Measurements from ENCODE around the gene SOAT2. TPM values are rescaled to one million over a fixed set of nuclear protein-coding genes. Genes with fewer than 3 reads are reported as not detected.

Gene SOAT2
- total and polyA plus RNA-seq, 2 donors (not counting 3 experiments of a cell fraction or from before 2014, with no cell fraction given) = not detected

DNA sequence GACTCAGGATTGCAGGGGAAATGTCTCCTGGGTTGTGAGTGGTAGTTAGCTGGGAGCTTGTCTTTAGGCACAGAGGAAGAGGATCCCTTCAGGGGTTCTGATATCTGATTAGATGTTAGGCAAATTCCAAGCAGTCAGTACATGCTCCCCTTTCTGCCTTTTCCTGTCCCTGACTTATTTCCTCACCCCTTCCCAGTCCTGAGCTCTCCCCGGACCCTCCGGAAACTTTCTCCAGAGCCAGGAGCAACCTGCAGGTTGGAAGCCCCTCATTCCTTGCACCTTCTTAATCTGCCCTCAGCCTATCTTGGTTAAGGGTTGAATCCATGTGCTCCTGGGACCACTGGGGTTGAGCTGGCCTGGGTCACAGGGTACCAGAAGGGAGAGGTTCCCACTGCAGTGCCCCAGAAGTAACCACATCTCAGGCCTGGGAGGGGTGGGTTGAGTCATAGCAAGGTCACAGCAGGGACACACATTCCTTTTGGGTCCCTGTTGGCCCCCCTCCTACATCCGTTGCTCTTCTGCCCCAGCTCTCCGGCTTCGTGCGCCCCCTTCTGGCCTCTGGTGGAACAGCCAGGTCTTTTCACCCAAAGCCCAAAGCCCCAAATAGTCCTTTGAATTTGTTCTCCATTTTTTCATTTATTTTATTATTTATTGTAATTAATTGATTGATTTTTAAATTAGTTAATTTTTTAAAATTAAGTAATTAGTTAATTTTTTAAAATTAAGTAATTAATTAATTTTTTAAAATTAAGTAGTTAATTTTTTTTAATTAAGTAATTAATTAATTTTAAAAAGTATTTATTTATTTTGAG, 4.0 kb upstream of the SOAT2 start:
- Histone ChIP-seq H2AFZ (ENCODE audit: low read depth, low read length) (peak overlapping the region; percentile 99), H3K9me3 (replicated peaks; ENCODE audit: control insufficient read depth, insufficient read depth, low read length) (no peaks in the 10 kb centered on the region), H3K79me2 (ENCODE audit: control insufficient read depth, insufficient read depth, low read length) (no peaks in the 10 kb centered on the region), H3K4me1 (ENCODE audit: control insufficient read depth, extremely low read depth, insufficient read depth, low read length) (peaks cover 27% of the 10 kb centered on the region), H3K4me3 (replicated peaks in 1 of 3; ENCODE audit: insufficient read depth in 1 of 3, low read depth in 1 of 3, low read length in 3 of 3) (no peak overlapping the region), H3K36me3 (ENCODE audit: control insufficient read depth in 2 of 2, extremely low read depth in 1 of 2, insufficient read depth in 2 of 2, low read length in 2 of 2) (no peaks in the 10 kb centered on the region), H3K9ac (replicated peaks; ENCODE audit: extremely low read depth, insufficient read depth, low read length) (no peak overlapping the region), H3K4me2 (ENCODE audit: insufficient read depth, low read length) (peak overlapping the region; percentile 56), H3K9me1 (replicated peaks; ENCODE audit: control insufficient read depth, extremely low read depth, insufficient read depth, low read length) (no peaks in the 10 kb centered on the region), H4K20me1 (replicated peaks; ENCODE audit: control insufficient read depth, extremely low read depth, insufficient read depth, low read length) (no peaks in the 10 kb centered on the region), H3K27ac (ENCODE audit: insufficient read depth, low read depth, low read length) (peak overlapping the region; percentile 50), H3K27me3 (ENCODE audit: control insufficient read depth in 2 of 2, insufficient read depth in 2 of 2, low read length in 2 of 2) (no peaks in the 10 kb centered on the region)
- dilution Hi-C loops (cut with MboI; ENCODE audit: extremely low pct_ligation_motif_present, low sequenced_read_pairs) = no loop called here
- no TSS peak for BruUV-seq (replicated peaks)
- ChIA-PET CTCF (interaction anchor here (0.8 to 10.8 kb wide), 22 partner anchors 9 to 170 kb away, joined by 3 to 463 read pairs (median 6); partner anchors contain the start of genes CSAD, SPRYD3 and ZNF740), POLR2A (interaction anchor here (1.8 to 2.2 kb wide), 3 partner anchors 20 to 33 kb away, joined by 4 to 9 read pairs (median 5); partner anchors contain the start of gene SPRYD3)
- TF ChIP-seq FOS (IDR thresholded peaks at IDR 0.05; ENCODE audit: borderline replicate concordance, insufficient read depth, low read length) (peak; percentile 80), EZH2 (IDR thresholded peaks at IDR 0.05; ENCODE audit: borderline replicate concordance, low read depth, low read length, severe bottlenecking) (no peak), POLR2A (IDR thresholded peaks at IDR 0.05; ENCODE audit: low read depth, low read length) (peak; percentile 53), GATA2 (IDR thresholded peaks at IDR 0.05; ENCODE audit: insufficient read depth, insufficient read length, low read depth, low read length) (peak; percentile 23), POLR2AphosphoS5 (IDR thresholded peaks at IDR 0.05; ENCODE audit: insufficient read depth, low read depth, low read length) (peak; percentile 60), JUN (IDR thresholded peaks at IDR 0.05; ENCODE audit: borderline replicate concordance, insufficient read depth, insufficient read length, low read depth) (peak; percentile 44), MYC (IDR thresholded peaks at IDR 0.05; ENCODE audit: low read depth, low read length) (no peak)
- TF ChIP-seq, protein P1, sequence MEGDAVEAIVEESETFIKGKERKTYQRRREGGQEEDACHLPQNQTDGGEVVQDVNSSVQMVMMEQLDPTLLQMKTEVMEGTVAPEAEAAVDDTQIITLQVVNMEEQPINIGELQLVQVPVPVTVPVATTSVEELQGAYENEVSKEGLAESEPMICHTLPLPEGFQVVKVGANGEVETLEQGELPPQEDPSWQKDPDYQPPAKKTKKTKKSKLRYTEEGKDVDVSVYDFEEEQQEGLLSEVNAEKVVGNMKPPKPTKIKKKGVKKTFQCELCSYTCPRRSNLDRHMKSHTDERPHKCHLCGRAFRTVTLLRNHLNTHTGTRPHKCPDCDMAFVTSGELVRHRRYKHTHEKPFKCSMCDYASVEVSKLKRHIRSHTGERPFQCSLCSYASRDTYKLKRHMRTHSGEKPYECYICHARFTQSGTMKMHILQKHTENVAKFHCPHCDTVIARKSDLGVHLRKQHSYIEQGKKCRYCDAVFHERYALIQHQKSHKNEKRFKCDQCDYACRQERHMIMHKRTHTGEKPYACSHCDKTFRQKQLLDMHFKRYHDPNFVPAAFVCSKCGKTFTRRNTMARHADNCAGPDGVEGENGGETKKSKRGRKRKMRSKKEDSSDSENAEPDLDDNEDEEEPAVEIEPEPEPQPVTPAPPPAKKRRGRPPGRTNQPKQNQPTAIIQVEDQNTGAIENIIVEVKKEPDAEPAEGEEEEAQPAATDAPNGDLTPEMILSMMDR (IDR thresholded peaks at IDR 0.05; ENCODE audit: extremely low read depth in 1 of 2, insufficient read depth in 1 of 2, low read depth in 1 of 2, low read length in 2 of 2) = peak; percentile 94 to 95
- TF ChIP-seq, protein P2, sequence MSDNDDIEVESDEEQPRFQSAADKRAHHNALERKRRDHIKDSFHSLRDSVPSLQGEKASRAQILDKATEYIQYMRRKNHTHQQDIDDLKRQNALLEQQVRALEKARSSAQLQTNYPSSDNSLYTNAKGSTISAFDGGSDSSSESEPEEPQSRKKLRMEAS (IDR thresholded peaks at IDR 0.05; ENCODE audit: insufficient read depth, insufficient read length) = no peak
- FAIRE-seq = peak; percentile 95
- DNase-seq (ENCODE audit: low read depth, low spot score) = peak; percentile 83
- intact Hi-C loops (cut with micrococcal nuclease) = loop anchor here (1.0 to 5.0 kb wide), 5 partner anchors 20 to 61 kb away; partner anchors contain the start of genes SPRYD3 and TNS2

Measured in endothelial cell of umbilical vein (primary cell).